GM19025 (cell line): Measurements from ENCODE around the gene CD300LD.
"Not testable (repeated sequence)": the region's sequence is repeated elsewhere in the genome, so short reads cannot be mapped to it uniquely, and the experiment has no call there.

Source experiments
- ATAC-seq: cut with Tn5 transposase; IDR thresholded peaks from one replicate; pipeline ENCODE4 v1.9.1; 2021; ENCODE audit warnings: mild to moderate bottlenecking, low read depth, moderate library complexity; ENCODE audit not compliant: unreplicated experiment

CD300LD gene

DNA sequence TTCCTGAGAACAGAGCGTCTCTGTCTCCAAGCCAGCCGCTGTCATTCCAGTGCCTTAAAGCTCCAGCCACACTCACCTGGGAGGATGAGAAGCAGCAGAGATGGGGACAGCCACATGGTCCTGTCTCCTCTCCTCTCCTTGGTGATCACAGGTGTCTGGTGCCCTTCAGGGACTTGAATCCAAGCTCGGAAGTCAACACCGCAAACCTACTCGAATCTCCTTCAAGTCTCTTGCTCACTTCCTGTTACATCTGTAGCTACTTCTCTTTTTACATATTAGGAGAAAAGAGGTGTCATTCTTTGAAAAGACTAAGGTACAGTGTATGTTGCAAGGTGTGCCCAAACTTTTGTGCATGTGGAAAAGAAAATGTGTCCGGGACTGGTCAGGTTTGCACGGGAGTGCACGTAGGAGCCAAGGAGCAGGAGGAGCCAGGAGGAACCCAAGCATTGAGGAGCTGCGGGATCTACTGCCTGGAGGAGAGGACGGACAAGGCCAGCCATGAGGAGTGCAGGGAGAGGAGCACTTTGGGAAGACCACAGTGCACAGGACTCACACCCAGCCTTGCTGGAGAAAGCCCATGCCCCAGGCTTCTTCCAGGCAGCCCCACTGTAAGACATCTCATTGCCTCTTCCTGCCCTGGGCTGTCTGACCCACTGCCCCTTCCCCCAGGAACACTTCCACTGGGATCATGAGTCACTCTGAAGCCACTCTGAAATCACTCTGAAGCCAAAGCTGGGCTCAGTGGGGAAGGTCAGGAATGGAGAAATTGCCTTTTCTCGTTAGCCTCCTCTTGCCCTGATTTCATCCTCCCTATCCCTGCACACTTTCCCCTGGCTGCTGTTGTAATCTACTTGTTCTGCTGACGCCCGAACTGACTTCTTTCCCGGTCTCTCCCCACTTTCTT lies at the start of gene CD300LD:
CD300LD (minus strand) TSS at position 197 of the 904 bp plus-strand sequence; CDS start at position 116, 81 bp downstream.
- ATAC-seq: no peak

GRCh38 chr17:74641224-74641957 lies 49.3 kb upstream of the CD300LD start:
- no peak for ATAC-seq

- no peak for ATAC-seq
Observed at GRCh38 chr17:74639704-74640151, 47.6 kb upstream of the CD300LD start.

DNA sequence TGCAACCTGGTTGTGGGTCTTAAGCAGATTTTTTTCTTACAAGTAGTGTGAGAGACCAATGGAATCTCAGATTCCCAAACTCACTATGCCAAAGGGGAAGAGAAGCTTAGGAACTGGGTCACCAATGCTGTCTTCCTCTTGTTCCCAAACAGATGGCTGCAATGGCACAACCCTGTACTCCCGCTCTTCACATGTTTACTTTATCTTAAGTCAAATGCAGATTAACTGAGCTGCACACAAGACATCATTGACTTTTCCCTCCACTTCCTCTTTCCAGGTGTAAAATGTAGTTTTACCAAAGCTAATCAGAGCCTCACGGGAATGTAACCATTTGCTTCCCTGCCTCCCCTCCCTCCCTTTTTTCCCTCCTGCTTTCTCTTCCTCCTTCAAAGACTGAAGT lies 45.8 kb upstream of the CD300LD start:
- no peak for ATAC-seq

DNA sequence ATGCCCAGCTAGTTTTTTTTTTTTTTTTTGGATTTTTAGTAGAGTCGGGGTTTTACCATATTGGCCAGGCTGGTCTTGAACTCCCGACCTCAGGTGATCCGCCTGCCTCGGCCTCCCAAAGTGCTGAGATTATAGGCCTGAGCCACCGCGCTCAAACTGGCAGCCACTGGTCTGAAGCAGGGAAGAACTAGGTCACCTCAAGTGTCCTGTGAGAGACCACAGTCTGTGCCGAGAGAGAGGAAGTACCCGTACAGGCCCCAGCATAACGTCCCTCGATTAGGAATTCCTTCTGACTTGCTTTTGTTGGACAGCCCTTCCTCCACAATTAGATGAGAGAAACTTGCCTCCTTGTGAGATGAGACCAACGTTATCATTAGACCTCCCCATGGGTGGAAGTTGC lies 45.2 kb upstream of the CD300LD start:
- ATAC-seq: no peak

DNA sequence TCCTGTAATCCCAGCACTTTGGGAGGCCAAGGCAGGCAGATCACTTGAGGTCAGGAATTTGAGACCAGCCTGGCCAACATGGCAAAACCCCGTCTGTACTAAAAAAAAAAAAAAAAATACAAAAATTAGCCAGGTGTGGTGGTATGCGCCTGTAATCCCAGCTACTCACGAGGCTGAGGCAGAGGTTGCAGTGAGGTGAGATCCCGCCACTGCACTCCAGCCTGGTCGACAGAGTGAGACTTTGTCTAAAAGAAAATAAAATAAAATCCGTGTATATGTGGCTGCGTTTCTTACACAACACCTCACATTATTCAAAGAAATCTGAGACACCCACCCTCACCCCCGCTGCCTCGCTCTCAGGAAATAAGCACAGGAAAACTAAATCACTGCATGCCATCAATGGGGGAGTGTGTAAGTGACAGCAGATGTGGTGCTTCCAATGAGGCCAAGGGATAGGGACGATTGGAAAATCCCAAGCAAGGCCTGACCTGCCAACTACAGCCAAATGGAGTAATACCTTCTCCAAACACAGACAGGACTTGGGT lies 44.5 kb upstream of the CD300LD start:
- not testable (repeated sequence) for ATAC-seq

- no peak for ATAC-seq
Observed at GRCh38 chr17:74635418-74635817, 43.3 kb upstream of the CD300LD start.

DNA sequence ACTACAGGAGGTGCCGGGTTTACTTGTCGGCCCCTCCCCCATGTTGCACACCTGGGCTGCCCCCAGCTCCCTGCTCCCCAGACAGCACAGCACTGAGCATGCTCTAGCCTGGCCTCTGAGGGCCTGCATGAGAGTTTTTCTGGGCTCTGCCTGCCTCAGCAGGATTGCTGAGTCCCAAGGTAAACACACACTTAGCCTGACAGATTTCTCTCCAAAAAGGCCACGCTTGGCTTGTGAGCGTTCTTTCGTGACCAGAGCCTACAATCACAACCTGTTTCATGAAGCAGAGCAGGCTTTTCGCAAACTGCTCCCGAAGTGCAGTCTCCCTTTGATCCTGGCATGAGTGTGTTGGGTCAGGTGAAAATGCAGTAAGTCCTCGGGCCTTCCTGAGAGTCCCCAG lies 41.2 kb upstream of the CD300LD start:
- no peak for ATAC-seq

DNA sequence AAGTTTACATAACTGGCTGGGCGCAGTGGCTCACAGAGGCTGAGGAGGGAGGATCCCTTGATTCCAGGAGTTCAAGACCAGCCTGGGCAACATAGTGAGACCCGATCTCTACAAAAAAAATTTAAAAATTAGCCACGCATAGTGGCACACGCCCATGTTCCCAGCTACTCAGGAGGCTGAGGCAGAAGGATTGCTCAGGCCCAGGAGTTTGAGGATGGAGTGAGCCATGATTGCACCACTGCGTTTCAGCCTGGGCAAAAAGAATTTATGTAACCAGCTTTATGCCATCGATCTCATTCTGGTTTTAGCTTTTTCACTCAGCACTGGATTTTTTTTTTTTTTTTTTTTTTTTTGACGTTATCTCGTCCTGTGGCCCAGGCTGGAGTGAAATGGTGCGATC lies 40.5 kb upstream of the CD300LD start:
- no peak for ATAC-seq

- ATAC-seq: no peak
Observed at GRCh38 chr17:74631468-74632450, 39.7 kb upstream of the CD300LD start.

DNA sequence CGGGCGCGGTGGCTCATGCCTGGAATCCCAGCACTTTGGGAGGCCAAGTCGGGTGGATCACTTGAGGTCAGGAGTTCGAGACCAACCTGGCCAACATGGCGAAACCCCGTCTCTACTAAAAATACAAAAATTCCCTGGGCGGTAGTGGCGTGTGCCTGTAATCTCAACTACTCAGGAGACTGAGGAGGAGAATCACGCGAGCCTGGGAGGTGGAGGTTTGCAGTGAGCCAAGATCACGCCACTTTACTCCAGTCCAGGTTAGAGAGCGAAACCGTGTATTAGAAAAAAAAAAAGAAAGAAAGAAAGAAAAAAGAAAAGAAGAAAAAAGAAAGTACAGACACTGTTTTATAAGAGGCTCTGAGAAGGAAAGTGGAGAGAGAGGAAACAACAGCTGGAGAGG lies 38.2 kb upstream of the CD300LD start:
- ATAC-seq: not testable (repeated sequence)

DNA sequence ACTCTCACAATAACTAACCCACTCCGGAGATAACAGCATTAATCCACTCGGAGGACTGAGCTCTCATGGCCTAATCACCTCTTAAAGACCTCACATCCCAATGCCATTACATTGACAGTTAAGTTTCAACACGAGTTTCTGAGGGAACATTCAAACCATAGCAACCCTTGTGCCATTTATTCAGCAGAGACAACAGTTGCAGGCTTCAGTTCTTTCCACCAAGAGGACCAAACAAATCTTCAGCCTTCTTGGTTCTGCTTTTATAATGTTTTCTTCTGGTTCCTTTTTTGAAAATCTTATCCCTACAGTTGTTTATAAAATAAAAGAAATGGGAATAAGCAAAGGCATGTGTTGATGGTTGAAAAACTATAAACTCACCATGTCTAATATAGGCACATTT lies 33.6 kb upstream of the CD300LD start:
- ATAC-seq: no peak

- ATAC-seq: no peak
Observed at GRCh38 chr17:74624131-74624530, 32.0 kb upstream of the CD300LD start.

DNA sequence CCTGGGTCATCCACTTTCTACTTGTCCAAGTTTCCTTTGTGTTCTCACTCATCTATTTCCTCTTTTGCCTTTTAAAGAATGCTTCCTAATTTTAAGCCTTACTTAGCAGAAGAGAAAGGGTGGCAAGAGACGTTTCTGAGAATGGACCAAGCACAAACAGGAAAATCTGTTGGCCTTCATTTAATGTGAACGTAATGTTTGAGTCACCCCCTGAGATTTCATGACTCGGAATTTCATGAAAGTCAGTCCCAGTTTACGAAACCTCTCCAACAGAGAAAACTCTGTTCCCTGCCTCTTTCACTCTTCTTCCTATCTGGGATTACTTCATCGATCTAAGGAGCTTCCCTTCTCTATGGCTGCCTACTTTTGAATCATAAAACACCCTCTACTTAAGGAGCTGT lies 31.6 kb upstream of the CD300LD start, which contains the start of gene CD300E:
CD300E (minus strand) TSS at position 46 of the 401 bp plus-strand sequence. CDS start 117 bp downstream, outside the sequence.
- ATAC-seq: no peak

DNA sequence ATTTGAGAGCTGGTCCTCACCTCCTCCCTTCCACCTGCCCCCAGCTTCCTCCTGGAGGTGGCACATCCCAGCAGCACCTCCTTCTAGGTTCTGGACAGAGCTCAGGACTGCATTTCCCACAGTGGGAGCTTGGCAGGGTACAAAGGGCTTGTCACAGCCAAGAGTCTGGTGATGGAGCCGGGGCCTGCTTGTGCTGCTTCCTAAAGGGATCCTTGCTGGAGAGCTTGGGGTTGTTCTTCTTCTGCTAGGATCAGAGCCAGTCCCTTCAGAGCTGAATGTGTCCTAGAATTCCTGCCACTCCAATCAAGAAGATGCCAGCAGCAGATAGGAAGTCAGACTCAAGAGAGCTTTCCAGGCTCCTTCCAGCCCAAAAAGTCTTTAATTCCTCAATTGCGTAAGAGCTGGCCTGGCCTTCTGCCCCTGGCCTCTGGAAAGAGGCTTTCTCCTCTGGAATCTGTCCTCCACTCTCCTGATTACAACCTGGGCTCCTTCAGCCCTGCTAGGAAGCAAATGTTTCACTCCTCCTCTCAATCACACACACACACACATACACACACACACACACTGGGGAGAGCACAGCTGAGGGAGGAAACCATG lies 27.1 kb upstream of the CD300LD start:
- no peak for ATAC-seq

- no peak for ATAC-seq
Observed at GRCh38 chr17:74618451-74618850, 26.4 kb upstream of the CD300LD start.

- ATAC-seq: no peak
Observed at GRCh38 chr17:74616696-74617095, 24.6 kb upstream of the CD300LD start.

DNA sequence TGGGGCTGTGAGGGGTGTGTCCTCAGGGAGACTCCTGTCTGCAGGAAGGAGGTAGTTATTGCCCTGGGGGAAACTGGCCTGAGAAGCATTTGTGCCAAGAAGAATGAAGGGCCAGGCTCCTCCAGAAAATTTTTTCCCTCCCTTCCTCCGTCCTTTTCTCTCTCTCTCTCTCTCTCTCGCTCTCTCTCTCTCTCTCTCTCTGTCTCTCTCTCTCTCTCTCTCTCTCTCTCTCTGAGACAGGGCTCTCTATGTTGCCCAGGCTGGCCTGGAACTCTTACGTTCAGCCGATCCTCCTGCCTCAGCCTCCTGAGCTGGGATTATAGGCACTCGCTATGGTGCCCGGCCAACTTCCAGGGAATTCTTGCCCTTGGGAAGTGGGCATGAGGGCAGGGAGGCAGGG lies 20.0 kb upstream of the CD300LD start:
- ATAC-seq: no peak

DNA sequence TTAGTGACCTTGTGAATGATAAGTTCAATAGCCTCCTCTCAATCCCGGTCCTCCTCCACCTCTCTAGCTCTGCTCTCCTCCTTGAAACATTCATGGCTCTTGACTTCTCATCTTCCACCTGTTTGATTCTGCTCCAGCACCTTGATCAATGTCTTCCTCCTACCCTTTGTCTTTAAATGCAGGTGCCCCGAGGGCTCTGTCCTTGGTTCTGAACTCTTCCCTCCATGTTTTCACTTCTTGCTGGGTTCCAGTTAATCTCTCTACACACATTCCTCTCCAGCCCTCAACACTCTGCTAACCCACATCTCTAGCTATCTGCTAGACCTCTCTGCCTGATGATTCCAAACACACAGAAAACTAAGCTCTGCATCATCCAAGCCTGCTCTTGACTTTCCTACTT lies 18.0 kb upstream of the CD300LD start:
- no peak for ATAC-seq

DNA sequence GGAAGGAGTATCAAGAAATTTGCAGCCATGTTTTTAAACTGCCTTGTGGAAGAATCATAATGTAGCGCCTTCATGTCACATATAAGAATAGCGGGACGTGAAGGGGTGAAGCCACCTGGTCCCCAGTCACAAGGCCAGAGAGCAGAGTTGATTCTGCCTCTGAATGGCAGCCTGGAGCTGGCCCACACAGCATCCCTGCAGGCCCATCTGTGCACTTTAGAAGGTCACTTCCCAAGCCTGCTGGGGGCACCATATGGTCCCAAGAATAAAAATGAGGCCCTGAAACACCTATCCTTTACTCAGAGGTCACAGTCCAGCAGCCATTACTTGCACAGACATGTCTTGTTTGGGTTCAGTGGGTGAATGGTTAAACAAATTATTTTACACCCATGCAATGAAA lies 16.4 kb upstream of the CD300LD start:
- no peak for ATAC-seq
